SK-N-MC (cell line): ENCODE measurements around the gene ADGRL1.

Experiments used
- EZH2 ChIP-seq: fragments of 200-600 bp; sonication (generic); IDR thresholded peaks from one replicate; pipeline ENCODE4 v1.6.1; 2017; ENCODE audit warnings: antibody characterized with exemption
- FOXP2 ChIP-seq: optimal IDR thresholded peaks from 2 replicates; pipeline ENCODE3; 2011; ENCODE audit warnings: mild to moderate bottlenecking, moderate library complexity; ENCODE audit not compliant: insufficient read depth; ENCODE audit errors: extremely low read length, control extremely low read depth
- POLR2AphosphoS5 ChIP-seq: IDR thresholded peaks from 2 replicates; pipeline ENCODE4 v1.6.1; 2012; ENCODE audit warnings: mild to moderate bottlenecking, low read depth, low read length, borderline replicate concordance

- TF ChIP-seq POLR2AphosphoS5 (no peak), EZH2 (no peak), FOXP2 (no peak)
These were observed 20.8 kb downstream of the ADGRL1 start for GRCh38 chr19:14185158-14185557.
